Fibroblast of mammary gland (primary cell): ENCODE measurements around the gene DMRTC2.
A peak's percentile ranks its signal among the peaks of the same experiment; 100 is the strongest.

Experiments used
- DNase-seq: peaks from one replicate; pipeline ENCODE4 v3.0.0-alpha.2; 2010; ENCODE audit warnings: low read depth
- H3K4me3 ChIP-seq: 2 replicates; pipeline ENCODE4 v1.5.1; 2011; ENCODE audit warnings: low read depth, mild to moderate bottlenecking, low read length, moderate library complexity; ENCODE audit not compliant: control insufficient read depth
- CTCF ChIP-seq: conservative IDR thresholded peaks from 2 replicates; pipeline ENCODE4 v1.5.1; 2011; ENCODE audit warnings: low read depth, low read length, inconsistent platforms; ENCODE audit not compliant: control insufficient read depth, insufficient read depth

The DMRTC2 gene

DNA sequence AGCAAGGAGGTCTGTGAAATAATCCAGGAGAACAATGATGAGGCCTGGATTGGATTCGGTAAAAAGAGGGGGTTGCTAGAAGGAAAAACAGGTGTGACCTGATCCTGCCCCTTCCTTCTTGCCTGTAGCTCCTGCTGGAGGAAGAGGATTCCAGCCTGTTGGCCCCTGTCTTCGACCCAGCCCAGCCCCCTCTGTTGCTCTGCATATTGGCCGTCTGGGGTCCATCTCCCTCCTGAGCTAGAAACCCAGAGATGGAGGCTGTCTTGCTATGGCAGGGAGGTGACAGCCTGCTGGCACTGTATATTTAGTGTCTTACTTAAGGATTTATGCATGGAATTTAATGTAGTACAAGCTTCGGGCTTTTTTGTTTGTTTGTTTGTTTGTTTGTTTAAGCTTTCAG is 6.6 kb downstream of the DMRTC2 start:
- no peak for DNase-seq
- no peak overlapping the region for H3K4me3 ChIP-seq
- no peak for TF ChIP-seq CTCF

- no peak overlapping the region for H3K4me3 ChIP-seq
- DNase-seq, result no peak
- no peak for TF ChIP-seq CTCF
These were observed 8.5 kb downstream of the DMRTC2 start for GRCh38 chr19:41853344-41853743.

DNA sequence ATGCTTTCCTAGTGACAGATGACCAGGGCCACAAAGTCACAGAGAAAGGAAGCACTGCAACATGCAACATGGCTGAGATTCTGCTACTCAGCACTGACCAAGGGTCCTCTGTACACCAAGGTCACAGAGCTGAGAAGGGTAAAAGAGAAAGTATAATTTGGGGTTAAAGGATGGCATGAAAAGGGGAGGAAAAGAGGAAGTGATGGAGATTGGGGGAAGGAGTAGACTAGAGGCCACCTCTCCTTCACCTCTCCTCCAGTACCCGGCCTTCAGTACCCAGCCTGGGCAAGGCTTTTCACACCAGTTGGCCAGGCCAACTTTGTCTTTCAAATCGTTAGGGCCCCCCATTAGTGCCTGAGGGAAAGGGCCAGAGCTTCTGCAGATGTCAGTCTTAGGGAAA is 8.9 kb downstream of the DMRTC2 start:
- H3K4me3 ChIP-seq, result no peak overlapping the region
- no peak for TF ChIP-seq CTCF
- no peak for DNase-seq

- H3K4me3 ChIP-seq, result peak overlapping the region; percentile 84
- no peak for DNase-seq
- no peak for TF ChIP-seq CTCF
These were observed 14.4 kb downstream of the DMRTC2 start for GRCh38 chr19:41859213-41859617.

GRCh38 chr19:41859618-41860418 is 15.0 kb downstream of the DMRTC2 start, which contains the start of gene RPS19:
Gene RPS19, plus strand, starts transcription at chr19:41860255. Its CDS starts 520 bp downstream, at chr19:41860775.
- TF ChIP-seq CTCF, result peak; percentile 50
- H3K4me3 ChIP-seq, result peak within 1 kb of the TSS; percentile 84
- peak; percentile 98 for DNase-seq

- no peak for TF ChIP-seq CTCF
- peak; percentile 25 for DNase-seq
- H3K4me3 ChIP-seq, result peak overlapping the region; percentile 84
These were observed 15.7 kb downstream of the DMRTC2 start for GRCh38 chr19:41860419-41861115.
